ENCODE results near the gene SP1. TPM values are rescaled to one million over a fixed set of nuclear protein-coding genes. Genes with fewer than 3 reads are reported as not detected.
"Not testable (repeated sequence)": the region's sequence is repeated elsewhere in the genome, so short reads cannot be mapped to it uniquely, and the experiment has no call there.

The SP1 gene
- total and polyA plus RNA-seq, 12 donors: 16.3 to 90.0 (median 50.7) TPM

- no peaks in the 10 kb centered on the region for H3K9me3 ChIP-seq (replicated peaks in 1 of 3)
- peak overlapping the region in 1 of 4 donors; percentile 17 for H3K4me3 ChIP-seq
- peak overlapping the region in 4 of 5 donors; percentile 53 to 87 (median 70) for H3K27ac ChIP-seq
- TF ChIP-seq CTCF (IDR thresholded peaks at IDR 0.05) (no peak), POLR2A (IDR thresholded peaks at IDR 0.05) (no peak)
- no peaks in the 10 kb centered on the region for H3K27me3 ChIP-seq
- 89 to 94% (median 90%) methylated on average over 4 of the region's 4 CpGs for WGBS, 4 donors
- peaks cover 62 to 76% of the 10 kb centered on the region in 2 donors for H3K4me1 ChIP-seq (replicated peaks in 1 of 2)
- H3K36me3 ChIP-seq (replicated peaks in 1 of 2): peaks cover 0 to 37% of the 10 kb centered on the region in 2 donors
- intact Hi-C loops (cut with DNase I): no loop called here
- DNase-seq: no peak
These were observed 9.0 kb downstream of the SP1 start for GRCh38 chr12:53388932-53389331.

GRCh38 chr12:53389702-53390101 is 9.7 kb downstream of the SP1 start:
- WGBS, 4 donors: 57 to 71% (median 61%) methylated on average over 3 of the region's 3 CpGs
- intact Hi-C loops (cut with DNase I): no loop called here
- H3K27ac ChIP-seq: peak overlapping the region; percentile 9 to 87 (median 41)
- H3K36me3 ChIP-seq (replicated peaks in 1 of 2): peaks cover 0 to 30% of the 10 kb centered on the region in 2 donors
- no peaks in the 10 kb centered on the region for H3K9me3 ChIP-seq (replicated peaks in 1 of 3)
- peak overlapping the region in 1 of 4 donors; percentile 37 for H3K4me3 ChIP-seq
- no peak for TF ChIP-seq POLR2A (IDR thresholded peaks at IDR 0.05)
- TF ChIP-seq CTCF (IDR thresholded peaks at IDR 0.05): no peak
- no peaks in the 10 kb centered on the region for H3K27me3 ChIP-seq
- peak in 1 of 7 donors; percentile 39 for DNase-seq
- H3K4me1 ChIP-seq (replicated peaks in 1 of 2): peaks cover 55 to 74% of the 10 kb centered on the region in 2 donors

GRCh38 chr12:53391724-53392123 is 11.7 kb downstream of the SP1 start:
- 61 to 66% (median 65%) methylated on average over 5 of the region's 5 CpGs for WGBS, 4 donors

GRCh38 chr12:53399896-53400295 is 19.9 kb downstream of the SP1 start:
- DNase-seq: peak in 1 of 7 donors; percentile 41
- Histone ChIP-seq H3K27me3 (no peaks in the 10 kb centered on the region), H3K36me3 (replicated peaks in 1 of 2) (peaks cover 0 to 6% of the 10 kb centered on the region in 2 donors), H3K27ac (no peak overlapping the region), H3K9me3 (replicated peaks in 1 of 3) (no peaks in the 10 kb centered on the region), H3K4me3 (no peak overlapping the region), H3K4me1 (replicated peaks in 1 of 2) (peaks cover 0 to 29% of the 10 kb centered on the region in 2 donors)
- TF ChIP-seq POLR2A (IDR thresholded peaks at IDR 0.05): no peak
- no peak for TF ChIP-seq CTCF (IDR thresholded peaks at IDR 0.05)
- intact Hi-C loops (cut with DNase I): no loop called here
- 90 to 96% (median 92%) methylated on average over 4 to 7 of the region's 7 CpGs for WGBS, 4 donors

More at GRCh38 chr12:53391724-53392123, 11.7 kb downstream of the SP1 start:
- Histone ChIP-seq H3K4me3 (no peak overlapping the region), H3K4me1 (replicated peaks in 1 of 2) (peaks cover 40 to 54% of the 10 kb centered on the region in 2 donors), H3K27ac (peak overlapping the region in 3 of 5 donors; percentile 54 to 87 (median 77)), H3K36me3 (replicated peaks in 1 of 2) (peaks cover 0 to 16% of the 10 kb centered on the region in 2 donors), H3K9me3 (replicated peaks in 1 of 3) (no peaks in the 10 kb centered on the region), H3K27me3 (no peaks in the 10 kb centered on the region)
- DNase-seq: no peak
- intact Hi-C loops (cut with DNase I): no loop called here
- TF ChIP-seq CTCF (IDR thresholded peaks at IDR 0.05) (no peak), POLR2A (IDR thresholded peaks at IDR 0.05) (no peak)

GRCh38 chr12:53402351-53402750 is 22.4 kb downstream of the SP1 start:
- H3K27me3 ChIP-seq; H3K27ac ChIP-seq; intact Hi-C loops (cut with DNase I); H3K4me3 ChIP-seq; H3K9me3 ChIP-seq (replicated peaks in 1 of 3); DNase-seq: not testable (repeated sequence)
- peaks cover 0 to 28% of the 10 kb centered on the region in 2 donors for H3K4me1 ChIP-seq (replicated peaks in 1 of 2)
- WGBS, 4 donors: 92 to 99% (median 98%) methylated on average over 15 to 16 of the region's 16 CpGs
- H3K36me3 ChIP-seq (replicated peaks in 1 of 2): peaks cover 0 to 11% of the 10 kb centered on the region in 2 donors

All from adrenal gland (tissue), 12 donors.